ENCODE results near the gene KIF26B.

Gene KIF26B

GRCh38 chr1:245589316-245589715, 434.5 kb downstream of the KIF26B start:
- TF ChIP-seq CTCF (conservative IDR thresholded peaks at IDR 0.05; ENCODE audit: low read depth, low read length), result no peak
- DNase-seq (ENCODE audit: low read depth), result no peak

GRCh38 chr1:245589906-245590305, 435.1 kb downstream of the KIF26B start:
- DNase-seq (ENCODE audit: low read depth), result no peak
- no peak overlapping the region for H3K4me3 ChIP-seq (ENCODE audit: low read depth, low read length)
- no peak for TF ChIP-seq CTCF (conservative IDR thresholded peaks at IDR 0.05; ENCODE audit: low read depth, low read length)

More at GRCh38 chr1:245589316-245589715, 434.5 kb downstream of the KIF26B start:
- H3K4me3 ChIP-seq (ENCODE audit: low read depth, low read length), result no peak overlapping the region

- H3K4me3 ChIP-seq (ENCODE audit: low read depth, low read length), result no peak overlapping the region
- no peak for TF ChIP-seq CTCF (conservative IDR thresholded peaks at IDR 0.05; ENCODE audit: low read depth, low read length)
- DNase-seq (ENCODE audit: low read depth), result peak; percentile 36
These were observed 435.9 kb downstream of the KIF26B start for GRCh38 chr1:245590726-245591125.

GRCh38 chr1:245591346-245592188, 436.8 kb downstream of the KIF26B start:
- no peak for TF ChIP-seq CTCF (conservative IDR thresholded peaks at IDR 0.05; ENCODE audit: low read depth, low read length)
- H3K4me3 ChIP-seq (ENCODE audit: low read depth, low read length), result no peak overlapping the region
- DNase-seq (ENCODE audit: low read depth), result no peak

- H3K4me3 ChIP-seq (ENCODE audit: low read depth, low read length), result no peak overlapping the region
- no peak for TF ChIP-seq CTCF (conservative IDR thresholded peaks at IDR 0.05; ENCODE audit: low read depth, low read length)
- DNase-seq (ENCODE audit: low read depth), result no peak
These were observed 437.3 kb downstream of the KIF26B start for GRCh38 chr1:245592189-245592460.

GRCh38 chr1:245598524-245599305, 443.9 kb downstream of the KIF26B start:
- TF ChIP-seq CTCF (conservative IDR thresholded peaks at IDR 0.05; ENCODE audit: low read depth, low read length), result no peak
- DNase-seq (ENCODE audit: low read depth), result no peak
- no peak overlapping the region for H3K4me3 ChIP-seq (ENCODE audit: low read depth, low read length)
